Colon (tissue), 2 donors: ENCODE data around the gene KCNH1.

Experiments
- FAIRE-seq: peaks from 2 replicates; lab custom pipeline; 2012; peaks lifted over from hg19 to GRCh38; lab: Jason Lieb, UNC
- donor health status: control.
- donor health status: control.

The KCNH1 gene

DNA sequence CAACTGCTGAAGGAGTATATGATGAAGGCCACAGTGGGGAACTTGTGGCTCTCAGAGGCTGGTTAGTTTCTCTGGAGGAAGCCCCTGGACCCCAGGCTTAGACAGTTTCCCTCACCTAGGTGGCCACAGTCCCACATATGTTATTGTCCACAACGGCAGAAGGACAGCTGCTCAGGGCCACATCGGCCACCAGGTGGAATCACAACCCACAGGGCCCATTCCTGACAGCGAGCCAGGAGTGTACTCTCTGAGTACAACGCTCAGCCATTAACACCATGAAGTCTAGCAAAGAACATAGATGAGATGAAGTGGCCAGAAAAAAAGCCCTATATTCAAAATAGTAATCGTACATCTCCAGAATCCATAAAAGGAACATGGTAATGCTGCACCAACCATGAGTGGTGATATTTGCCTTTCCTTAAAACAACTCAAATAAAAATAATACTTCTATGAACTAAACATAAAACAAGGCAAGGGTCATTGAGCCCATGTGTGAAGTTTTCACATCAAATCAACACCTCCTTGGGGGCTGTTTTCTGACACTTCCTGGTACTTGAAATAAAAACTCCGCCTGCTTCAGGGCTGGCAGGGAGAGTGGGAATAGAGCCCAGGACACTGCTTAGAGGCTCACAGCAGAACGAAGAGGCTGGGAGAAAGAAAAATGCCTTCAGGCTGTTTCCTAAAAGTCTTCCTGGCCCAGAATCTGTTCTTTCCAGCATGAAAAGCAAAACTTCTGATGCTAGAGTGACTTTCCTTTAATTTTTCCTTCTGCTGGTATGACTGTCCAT lies 421.9 kb downstream of the KCNH1 start:
- FAIRE-seq, result no peak

- FAIRE-seq, result no peak
Observed at GRCh38 chr1:210709701-210710100, 424.2 kb downstream of the KCNH1 start.

DNA sequence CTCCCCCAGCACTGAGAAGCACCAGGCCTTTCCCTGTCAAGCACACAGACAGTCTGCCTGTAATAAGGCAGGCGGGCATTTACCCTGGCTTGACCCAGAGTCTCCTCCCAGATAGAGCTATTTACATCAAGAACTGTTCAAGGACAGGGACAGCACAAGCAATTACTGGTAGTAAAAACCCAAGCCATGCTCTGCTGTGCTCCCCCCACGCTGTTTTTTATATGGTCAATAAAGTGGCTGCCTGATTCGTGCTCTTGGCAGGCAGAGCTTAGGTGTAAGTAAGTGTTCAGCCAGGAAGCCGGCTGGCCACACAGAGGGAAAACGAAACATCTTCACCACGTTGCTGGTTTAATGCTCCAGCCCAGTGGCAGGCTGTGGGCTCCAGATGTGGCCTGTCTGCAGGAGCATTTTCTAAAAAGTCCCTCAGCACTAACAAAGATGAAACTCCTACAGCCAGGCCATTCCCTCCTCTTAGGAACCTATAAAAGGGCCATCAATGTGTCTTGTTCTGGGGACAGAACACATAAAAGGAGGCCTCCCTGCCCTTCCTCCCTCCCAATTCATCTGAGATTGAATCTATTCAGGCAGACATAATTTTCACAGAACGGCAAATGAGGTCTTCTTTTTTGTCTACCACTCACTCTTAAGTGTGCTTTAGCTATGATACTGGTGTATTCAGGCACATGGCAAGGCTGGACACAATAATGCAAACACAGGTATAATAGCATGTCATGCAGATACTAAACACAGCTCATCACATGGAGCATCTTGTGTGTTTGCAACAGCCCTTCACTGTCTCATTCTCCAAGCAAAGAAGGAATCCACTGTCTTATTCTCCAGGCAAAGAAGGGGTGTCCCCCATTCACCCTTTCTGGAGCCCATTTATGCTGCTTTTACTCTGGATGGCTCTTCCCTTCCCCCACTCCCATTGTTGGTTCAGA lies 426.4 kb downstream of the KCNH1 start:
- no peak for FAIRE-seq

DNA sequence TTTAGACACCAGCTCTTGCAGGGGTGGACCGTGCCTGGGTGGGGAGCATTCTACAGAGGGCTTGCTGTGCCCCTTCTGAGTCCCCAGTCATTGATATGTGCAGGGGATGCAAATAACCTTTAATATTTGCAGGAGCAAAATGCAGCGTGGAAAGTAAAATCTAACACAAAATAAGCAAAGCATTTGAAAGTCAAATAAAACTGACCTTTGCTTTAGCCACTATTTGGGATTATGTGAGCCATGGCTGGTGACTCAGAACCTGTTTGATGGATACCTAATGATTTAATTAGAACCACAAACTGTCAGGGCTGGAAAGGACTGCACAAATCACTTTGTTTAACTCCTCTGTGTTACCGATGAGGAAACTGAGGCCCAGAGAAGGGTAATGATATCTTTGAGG lies 427.7 kb downstream of the KCNH1 start:
- FAIRE-seq, result no peak

- no peak for FAIRE-seq
Observed at GRCh38 chr1:210705086-210705485, 428.9 kb downstream of the KCNH1 start.

- no peak for FAIRE-seq
Observed at GRCh38 chr1:210703593-210703992, 430.4 kb downstream of the KCNH1 start.

- FAIRE-seq, result no peak
Observed at GRCh38 chr1:210702506-210702905, 431.4 kb downstream of the KCNH1 start.

GRCh38 chr1:210700511-210700910 lies 433.4 kb downstream of the KCNH1 start:
- FAIRE-seq, result no peak

DNA sequence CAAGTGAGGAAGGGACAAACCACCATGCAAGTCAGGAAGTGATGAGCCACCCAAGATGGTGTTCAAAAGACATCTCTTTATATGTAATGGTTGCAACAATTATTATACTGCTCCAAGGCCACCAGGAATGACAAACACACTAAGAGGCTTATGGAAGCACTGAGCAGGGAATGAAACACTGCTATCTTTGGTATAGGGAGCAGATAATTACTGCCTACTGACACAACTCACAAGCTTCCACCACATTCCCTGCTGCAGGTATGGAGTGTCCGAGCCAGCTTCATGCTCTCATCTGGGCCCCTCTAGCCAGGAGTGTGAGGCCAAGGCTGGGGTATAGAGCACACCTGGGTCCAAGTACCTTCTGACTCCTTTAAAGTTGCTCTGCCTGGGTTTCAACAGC lies 433.9 kb downstream of the KCNH1 start:
- FAIRE-seq, result no peak

- FAIRE-seq, result no peak
Observed at GRCh38 chr1:210698661-210699060, 435.3 kb downstream of the KCNH1 start.

DNA sequence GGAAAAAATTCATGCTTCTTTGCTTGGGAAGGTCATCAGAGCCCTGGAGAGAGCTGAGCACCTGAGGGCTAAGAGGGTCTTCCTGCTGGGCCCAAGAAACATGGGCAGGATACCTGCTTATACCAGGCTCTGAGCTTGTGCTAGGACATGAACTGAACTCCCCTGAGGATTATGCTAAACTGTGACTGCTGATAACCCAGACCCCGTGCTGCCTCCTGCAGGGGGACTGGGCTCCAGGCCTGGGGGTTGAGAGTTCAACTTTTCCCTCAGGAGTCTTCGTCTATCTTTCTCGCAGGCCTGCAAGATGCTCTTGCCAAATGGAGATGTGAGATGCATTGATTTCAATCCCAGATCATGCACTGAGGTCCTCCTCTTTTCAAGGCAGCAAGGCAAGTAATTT lies 436.8 kb downstream of the KCNH1 start:
- FAIRE-seq, result no peak

DNA sequence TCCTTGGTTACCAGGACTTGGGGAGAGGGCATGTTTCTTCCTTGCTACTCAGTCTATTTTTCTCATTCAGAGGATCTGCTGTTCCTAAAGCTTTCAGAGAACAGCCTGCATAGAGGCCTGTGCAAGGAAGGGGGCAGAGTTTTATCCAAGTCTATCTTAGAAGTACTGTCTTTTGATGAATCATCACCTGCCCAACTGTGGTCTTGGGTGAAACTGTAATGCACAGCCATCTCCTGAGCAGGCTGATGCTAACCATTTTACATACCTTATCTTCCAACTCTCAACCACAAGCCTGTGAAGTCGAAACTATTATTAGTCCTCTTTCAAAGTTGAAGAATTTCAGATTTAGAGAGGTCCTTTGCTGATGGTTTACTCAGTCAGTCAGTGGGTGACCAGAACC lies 437.2 kb downstream of the KCNH1 start:
- no peak for FAIRE-seq

- no peak for FAIRE-seq
Observed at GRCh38 chr1:210695026-210695425, 438.9 kb downstream of the KCNH1 start.

DNA sequence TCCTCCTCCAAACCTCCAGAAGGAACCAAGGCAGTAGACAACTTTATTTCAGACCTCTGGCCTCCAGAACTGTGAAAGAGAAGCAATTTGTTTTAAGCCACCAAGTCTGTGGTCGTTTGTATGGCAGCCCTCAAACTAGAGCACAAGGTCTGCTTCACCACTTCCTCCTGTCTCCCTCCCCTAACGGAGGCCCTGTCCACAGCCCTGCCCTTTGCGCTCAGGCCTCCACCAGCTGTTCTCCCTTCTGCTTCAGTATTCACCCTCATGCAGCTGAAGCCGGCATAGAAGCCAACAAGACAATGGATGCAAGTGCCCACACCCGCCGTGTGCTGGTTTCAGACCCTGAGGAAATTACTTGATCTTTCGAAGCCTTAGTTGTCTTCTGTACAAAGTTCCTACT lies 441.2 kb downstream of the KCNH1 start:
- FAIRE-seq, result no peak

DNA sequence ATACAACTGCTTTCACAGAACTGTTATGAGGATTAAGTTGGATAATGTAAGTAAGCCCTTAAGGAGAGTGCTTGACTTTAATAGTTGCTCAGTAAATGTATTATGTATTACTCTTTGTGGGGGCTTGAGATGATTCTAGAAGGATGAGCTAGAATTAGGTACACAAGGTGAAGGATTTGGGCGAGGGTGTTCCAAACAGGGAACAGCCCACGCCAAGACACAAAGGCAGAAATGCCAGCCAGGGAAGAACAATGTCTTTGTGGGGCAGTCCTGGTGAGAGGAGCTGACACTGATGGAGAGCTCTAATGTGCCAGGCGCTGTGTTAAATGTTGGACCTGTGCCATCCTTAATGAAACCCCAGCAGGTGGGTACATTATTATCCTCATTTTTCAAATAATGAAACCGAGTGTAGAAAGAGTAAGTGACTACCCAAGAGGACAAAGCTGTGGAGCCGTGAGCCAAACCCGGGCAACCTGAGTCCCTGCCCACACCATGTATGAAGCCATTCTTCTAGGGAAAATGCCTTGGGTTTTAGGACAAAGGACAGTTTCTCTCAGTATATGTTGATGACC lies 442.8 kb downstream of the KCNH1 start:
- FAIRE-seq, result no peak

- no peak for FAIRE-seq
Observed at GRCh38 chr1:210690236-210690635, 443.7 kb downstream of the KCNH1 start.

- FAIRE-seq, result no peak
Observed at GRCh38 chr1:210689826-210690225, 444.1 kb downstream of the KCNH1 start.

- FAIRE-seq, result no peak
Observed at GRCh38 chr1:210688512-210689234, 445.3 kb downstream of the KCNH1 start.

DNA sequence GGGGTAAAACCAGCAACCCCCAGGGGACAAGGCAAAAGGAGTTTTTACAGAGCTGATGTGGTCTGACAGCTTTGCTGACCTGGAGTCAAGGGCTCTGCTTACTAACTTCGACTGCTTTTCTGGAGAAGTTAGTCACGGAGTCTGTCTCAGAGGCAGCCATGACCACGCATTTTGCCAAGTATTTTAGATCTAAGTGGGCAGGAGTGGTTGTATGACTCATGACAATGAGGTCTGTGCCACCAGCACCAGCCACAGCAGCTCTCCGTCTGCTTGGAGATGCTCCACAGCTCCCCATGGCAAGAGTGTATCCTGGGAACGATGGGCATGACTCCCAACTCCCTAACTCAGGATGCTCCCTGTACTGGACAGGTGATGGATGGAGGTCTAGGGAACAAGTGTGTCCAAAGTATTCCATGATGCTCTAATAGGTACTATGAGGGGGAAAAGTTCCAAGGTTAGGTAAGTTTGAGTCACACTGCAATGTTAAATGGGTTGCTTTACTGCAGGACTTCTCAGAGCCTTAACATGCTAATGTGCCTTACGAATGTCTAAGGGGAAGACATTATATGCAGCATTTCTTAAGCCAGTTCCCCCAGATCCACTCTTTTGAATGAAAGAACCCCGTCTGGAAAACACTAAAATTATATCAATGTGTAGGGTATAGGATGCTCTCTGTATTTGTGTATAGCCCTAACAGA lies 446.2 kb downstream of the KCNH1 start:
- FAIRE-seq, result no peak

DNA sequence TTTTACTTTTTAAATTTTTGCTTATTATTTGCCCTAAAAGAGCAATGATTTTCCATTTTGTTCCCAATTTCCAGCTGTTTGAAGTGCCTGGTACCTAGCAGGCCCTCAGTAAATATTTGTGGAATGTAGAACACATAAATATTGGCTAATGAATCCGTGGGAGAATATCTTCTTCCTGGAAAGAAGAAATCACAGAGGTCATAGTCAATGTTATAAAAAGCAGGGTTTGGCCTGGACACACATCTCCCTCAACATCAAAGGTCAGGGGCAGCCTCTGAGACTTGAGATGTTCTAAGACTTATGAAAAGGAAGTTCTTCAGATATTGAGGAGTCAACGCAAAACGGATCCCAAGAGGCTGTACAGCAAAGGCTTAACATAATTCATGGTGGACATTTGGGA lies 447.1 kb downstream of the KCNH1 start:
- FAIRE-seq, result no peak

DNA sequence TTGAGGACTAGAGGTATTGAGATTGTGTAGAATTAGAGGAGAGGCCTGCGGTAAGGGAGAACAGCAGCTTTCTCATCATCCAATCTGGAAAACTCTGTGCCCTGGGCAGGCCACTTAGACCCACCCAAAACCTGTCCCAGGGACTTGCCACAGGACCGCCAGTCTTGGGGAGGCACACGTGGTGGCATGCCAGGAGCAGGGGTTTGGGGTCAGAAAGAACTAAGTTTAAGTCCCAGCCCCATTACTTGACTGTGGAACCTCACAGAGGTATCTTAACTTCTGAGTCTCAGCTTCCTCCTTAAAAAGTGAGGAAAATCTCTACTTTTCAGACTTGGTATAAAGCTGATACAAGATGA lies 448.7 kb downstream of the KCNH1 start:
- no peak for FAIRE-seq
